Measurements from ENCODE around the gene PAGR1. TPM values are rescaled to one million over a fixed set of nuclear protein-coding genes. Genes with fewer than 3 reads are reported as not detected.
"Not testable (repeated sequence)": the region's sequence is repeated elsewhere in the genome, so short reads cannot be mapped to it uniquely, and the experiment has no call there.

Gene PAGR1
- 153 TPM for polyA plus RNA-seq (2012; ENCODE audit: insufficient read depth, insufficient read length, low read depth)

DNA sequence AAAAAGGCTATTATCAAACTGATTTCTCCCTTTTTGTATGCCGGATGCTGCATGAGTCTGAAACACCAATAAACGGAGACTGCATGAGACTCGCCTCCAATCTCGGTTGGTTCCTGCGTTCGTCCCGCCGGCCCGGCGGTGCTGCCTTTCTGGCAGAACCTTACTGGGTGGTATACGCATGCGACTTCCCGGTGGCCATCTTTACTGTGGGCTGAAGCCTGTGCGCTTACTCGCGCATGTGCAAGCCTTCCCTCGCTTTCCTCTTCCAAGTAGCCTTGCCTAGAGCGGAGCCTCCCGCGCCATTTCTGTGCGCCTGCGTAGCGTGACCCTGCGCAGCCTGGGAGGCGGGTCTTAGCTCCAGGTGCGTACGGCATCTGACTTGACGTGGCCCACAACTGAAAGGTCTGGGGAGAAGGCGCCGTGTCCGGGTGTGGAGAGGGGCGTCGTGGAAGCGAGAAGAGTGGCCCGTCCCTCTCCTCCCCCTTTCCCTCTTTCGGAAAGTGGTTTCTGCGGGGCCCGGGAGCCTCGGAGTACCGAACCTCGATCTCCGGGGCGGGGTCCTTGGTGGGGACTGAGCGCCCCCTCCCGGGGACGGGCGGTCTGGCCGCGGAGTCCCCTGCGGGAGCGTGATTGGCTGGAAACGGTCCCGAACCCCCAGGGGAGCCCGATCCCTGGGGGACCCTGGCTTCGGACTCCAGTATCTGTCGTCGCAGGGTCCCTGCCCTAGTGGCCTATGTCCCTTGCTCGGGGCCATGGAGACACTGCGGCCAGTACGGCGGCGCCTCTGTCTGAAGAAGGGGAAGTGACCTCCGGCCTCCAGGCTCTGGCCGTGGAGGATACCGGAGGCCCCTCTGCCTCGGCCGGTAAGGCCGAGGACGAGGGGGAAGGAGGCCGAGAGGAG lies at the start of gene PAGR1:
Gene PAGR1, plus strand, starts transcription at position 360 of the 901 bp plus-strand sequence. Its CDS starts 374 bp downstream, at position 734.
- Histone ChIP-seq H3K27me3 (no peaks in the 10 kb centered on the region), H3K4me3 (ENCODE audit: low read depth, low read length) (peak within 1 kb of the TSS; percentile 80)
- TF ChIP-seq, protein P1, sequence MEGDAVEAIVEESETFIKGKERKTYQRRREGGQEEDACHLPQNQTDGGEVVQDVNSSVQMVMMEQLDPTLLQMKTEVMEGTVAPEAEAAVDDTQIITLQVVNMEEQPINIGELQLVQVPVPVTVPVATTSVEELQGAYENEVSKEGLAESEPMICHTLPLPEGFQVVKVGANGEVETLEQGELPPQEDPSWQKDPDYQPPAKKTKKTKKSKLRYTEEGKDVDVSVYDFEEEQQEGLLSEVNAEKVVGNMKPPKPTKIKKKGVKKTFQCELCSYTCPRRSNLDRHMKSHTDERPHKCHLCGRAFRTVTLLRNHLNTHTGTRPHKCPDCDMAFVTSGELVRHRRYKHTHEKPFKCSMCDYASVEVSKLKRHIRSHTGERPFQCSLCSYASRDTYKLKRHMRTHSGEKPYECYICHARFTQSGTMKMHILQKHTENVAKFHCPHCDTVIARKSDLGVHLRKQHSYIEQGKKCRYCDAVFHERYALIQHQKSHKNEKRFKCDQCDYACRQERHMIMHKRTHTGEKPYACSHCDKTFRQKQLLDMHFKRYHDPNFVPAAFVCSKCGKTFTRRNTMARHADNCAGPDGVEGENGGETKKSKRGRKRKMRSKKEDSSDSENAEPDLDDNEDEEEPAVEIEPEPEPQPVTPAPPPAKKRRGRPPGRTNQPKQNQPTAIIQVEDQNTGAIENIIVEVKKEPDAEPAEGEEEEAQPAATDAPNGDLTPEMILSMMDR (IDR thresholded peaks at IDR 0.05; ENCODE audit: low read depth, low read length), result peak; percentile 85

DNA sequence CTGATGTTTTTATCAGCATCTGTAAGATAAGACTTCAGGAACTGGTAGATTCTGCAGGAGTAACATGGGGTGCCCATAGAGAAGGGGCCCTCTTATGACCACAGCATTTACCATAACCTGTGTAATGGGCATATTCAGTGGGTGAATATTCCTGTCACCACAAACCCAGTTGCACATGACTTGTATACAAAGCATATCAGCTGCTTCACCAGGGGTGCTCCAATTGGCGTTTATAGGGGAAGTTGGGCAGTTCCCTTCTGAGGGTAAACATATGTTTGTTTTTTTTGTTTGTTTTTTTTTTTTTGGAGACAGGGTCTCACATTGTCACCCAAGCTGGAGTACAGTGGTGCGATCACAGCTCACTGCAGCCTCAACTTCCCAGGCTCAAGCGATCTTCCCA lies 49.4 kb upstream of the PAGR1 start:
- DNase-seq, result no peak
- Histone ChIP-seq H3K4me1 (no peaks in the 10 kb centered on the region), H3K4me3 (ENCODE audit: low read depth, low read length) (no peak overlapping the region), H3K27me3 (no peaks in the 10 kb centered on the region), H3K36me3 (no peaks in the 10 kb centered on the region), H3K9me3 (no peaks in the 10 kb centered on the region)
- TF ChIP-seq, protein P1 (IDR thresholded peaks at IDR 0.05; ENCODE audit: low read depth, low read length), result no peak

More for the DNA sequence above, at the start of gene PAGR1:
- no peaks in the 10 kb centered on the region; the same call in none of the 2 replicates for H3K4me1 ChIP-seq
- no peaks in the 10 kb centered on the region for H3K9me3 ChIP-seq
- H3K36me3 ChIP-seq, result peaks cover 34% of the 10 kb centered on the region
- peak; percentile 98 for DNase-seq

DNA sequence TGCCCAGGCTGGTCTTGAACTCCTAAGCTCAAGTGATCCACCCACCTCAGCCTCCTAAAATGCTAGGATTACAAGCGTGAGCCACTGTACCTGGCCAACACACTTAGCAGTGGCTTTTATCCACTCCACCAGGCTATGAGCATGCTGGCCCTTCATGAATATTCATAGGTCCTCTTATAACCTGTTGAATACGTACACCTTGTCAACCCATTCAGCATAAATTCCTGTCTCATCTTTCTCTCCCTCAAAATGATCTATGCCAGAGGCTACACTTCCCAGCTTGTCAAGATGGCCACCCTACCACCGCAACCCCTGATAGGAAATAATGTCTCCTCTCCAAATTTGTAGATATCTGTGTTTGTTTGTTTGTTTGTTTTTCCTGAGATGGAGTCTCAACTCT lies 48.9 kb upstream of the PAGR1 start:
- Histone ChIP-seq H3K4me3 (ENCODE audit: low read depth, low read length) (no peak overlapping the region), H3K4me1 (no peaks in the 10 kb centered on the region), H3K9me3 (no peaks in the 10 kb centered on the region), H3K36me3 (no peaks in the 10 kb centered on the region), H3K27me3 (no peaks in the 10 kb centered on the region)
- DNase-seq, result no peak
- TF ChIP-seq, protein P1 (IDR thresholded peaks at IDR 0.05; ENCODE audit: low read depth, low read length), result no peak

DNA sequence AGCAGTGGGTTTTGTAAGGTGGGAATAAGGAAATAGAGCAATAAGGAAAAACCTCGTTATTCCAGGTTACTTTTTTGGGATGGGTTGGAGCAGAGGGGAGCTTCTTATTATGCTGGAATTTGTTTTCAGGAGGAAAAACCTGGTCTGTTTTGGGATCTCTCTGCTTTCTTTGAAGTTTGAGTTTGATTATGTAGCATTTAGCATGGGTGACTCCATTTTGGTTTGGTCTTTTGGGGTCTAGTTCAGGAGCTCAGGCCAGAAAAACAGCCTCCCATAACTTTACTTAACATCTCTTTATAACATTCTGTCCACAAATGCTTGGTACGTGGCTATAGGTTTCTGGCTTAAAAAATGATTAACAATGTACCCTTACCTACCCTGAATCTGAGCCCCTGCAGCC lies 46.4 kb upstream of the PAGR1 start:
- Histone ChIP-seq H3K4me1 (no peaks in the 10 kb centered on the region), H3K27me3 (no peaks in the 10 kb centered on the region), H3K9me3 (no peaks in the 10 kb centered on the region), H3K36me3 (no peaks in the 10 kb centered on the region), H3K4me3 (ENCODE audit: low read depth, low read length) (no peak overlapping the region)
- DNase-seq, result no peak
- TF ChIP-seq, protein P1 (IDR thresholded peaks at IDR 0.05; ENCODE audit: low read depth, low read length), result no peak

DNA sequence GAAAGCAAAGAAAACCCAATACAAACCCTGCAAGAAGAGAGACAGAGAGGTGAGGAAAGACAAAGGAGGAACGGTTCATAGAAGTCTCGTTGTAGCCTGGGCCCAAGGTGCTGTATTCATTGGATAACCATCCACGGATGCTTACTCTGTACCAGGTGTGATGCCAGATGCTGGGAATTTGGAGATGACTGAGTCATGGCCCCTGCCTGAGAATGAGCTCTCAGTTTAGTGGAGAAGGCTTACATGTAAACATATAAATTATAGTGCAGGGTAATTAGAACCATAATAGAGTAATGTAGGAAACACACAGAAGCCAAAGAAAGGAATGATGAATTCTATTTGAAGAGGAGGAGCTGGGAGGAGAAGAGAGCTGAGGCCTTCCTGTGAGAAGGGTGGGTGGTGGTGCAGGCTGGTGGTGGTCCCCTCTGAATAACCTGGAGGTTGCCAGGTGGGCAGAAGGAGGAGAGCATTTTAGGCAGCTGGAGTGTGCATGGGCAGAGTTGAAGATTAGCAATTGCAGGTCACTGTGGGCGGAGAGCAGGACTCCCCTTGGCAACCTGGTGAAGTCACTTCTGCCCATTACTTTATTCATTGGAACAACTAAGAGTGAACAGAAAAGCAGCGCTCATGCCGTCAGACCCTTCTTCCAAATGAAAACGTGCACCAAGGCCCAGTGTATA lies 45.6 kb upstream of the PAGR1 start:
- Histone ChIP-seq H3K36me3 (no peaks in the 10 kb centered on the region), H3K9me3 (no peaks in the 10 kb centered on the region), H3K27me3 (no peaks in the 10 kb centered on the region), H3K4me1 (no peaks in the 10 kb centered on the region), H3K4me3 (ENCODE audit: low read depth, low read length) (no peak overlapping the region)
- DNase-seq, result no peak
- TF ChIP-seq, protein P1 (IDR thresholded peaks at IDR 0.05; ENCODE audit: low read depth, low read length), result no peak

DNA sequence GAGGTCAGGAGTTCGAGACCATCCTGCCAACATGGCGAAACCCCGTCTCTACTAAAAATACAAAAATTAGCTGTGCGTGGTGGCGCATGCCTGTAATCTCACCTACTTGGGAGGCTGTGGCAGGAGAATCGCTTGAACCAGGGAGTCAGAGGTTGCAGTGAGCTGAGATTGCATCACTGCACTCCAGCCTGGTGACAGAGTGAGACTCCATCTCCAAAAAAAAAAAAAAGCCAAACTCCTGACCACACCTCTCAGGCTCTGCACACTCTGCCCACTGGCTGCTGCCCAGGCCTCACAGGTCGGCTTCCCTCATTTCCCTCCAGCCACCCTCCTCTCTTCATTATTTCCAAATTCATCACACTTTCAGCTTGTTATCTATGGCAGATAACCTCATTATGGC lies 43.6 kb upstream of the PAGR1 start:
- H3K4me1 ChIP-seq; H3K36me3 ChIP-seq; DNase-seq; H3K27me3 ChIP-seq; H3K4me3 ChIP-seq (ENCODE audit: low read depth, low read length); H3K9me3 ChIP-seq: not testable (repeated sequence)
